ENCODE measurements around the gene ALPI.

The ALPI gene

DNA sequence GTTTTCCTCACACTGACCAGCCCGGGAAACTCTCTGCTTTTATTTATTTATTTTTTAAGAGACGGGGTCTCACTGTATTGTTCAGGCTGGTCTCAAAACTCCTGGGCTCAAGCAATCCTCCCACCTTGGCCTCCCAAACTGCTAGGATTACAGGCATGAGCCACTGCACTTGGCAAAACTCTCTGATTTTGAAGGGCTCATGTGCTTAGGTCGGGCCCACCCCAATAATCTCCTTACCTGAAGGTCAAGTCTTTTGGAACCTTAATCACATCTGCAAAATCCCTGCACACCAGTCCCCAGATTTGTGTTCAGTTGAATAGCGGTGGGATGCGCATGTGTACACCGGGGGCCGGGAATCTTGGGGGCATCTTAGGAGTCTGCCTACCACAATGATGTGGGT, 39.3 kb downstream of the ALPI start:
- ATAC-seq, result no peak
- no peak for TF ChIP-seq CREB5 (CRISPR knock-in tag; IDR thresholded peaks at IDR 0.05; ENCODE audit: low read depth)
- no peak for TF ChIP-seq PPARA (CRISPR knock-in tag; IDR thresholded peaks at IDR 0.05; ENCODE audit: borderline replicate concordance)
- TF ChIP-seq, protein P1, sequence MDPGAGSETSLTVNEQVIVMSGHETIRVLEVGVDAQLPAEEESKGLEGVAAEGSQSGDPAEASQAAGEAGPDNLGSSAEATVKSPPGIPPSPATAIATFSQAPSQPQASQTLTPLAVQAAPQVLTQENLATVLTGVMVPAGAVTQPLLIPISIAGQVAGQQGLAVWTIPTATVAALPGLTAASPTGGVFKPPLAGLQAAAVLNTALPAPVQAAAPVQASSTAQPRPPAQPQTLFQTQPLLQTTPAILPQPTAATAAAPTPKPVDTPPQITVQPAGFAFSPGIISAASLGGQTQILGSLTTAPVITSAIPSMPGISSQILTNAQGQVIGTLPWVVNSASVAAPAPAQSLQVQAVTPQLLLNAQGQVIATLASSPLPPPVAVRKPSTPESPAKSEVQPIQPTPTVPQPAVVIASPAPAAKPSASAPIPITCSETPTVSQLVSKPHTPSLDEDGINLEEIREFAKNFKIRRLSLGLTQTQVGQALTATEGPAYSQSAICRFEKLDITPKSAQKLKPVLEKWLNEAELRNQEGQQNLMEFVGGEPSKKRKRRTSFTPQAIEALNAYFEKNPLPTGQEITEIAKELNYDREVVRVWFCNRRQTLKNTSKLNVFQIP (CRISPR knock-in tag; IDR thresholded peaks at IDR 0.05; ENCODE audit: borderline replicate concordance, low read depth), result no peak
- TF ChIP-seq OSR1 (CRISPR knock-in tag; IDR thresholded peaks at IDR 0.05), result no peak
- no peak for TF ChIP-seq ZFP30 (CRISPR knock-in tag; IDR thresholded peaks at IDR 0.05)
- no peak for TF ChIP-seq ARNTL (CRISPR knock-in tag; IDR thresholded peaks at IDR 0.05; ENCODE audit: borderline replicate concordance, low read depth)
- no peak for TF ChIP-seq TCF4 (CRISPR knock-in tag; IDR thresholded peaks at IDR 0.05; ENCODE audit: borderline replicate concordance)
- TF ChIP-seq ZNF565 (CRISPR knock-in tag; conservative IDR thresholded peaks at IDR 0.05; ENCODE audit: low read depth), result no peak
- no peak for TF ChIP-seq GLIS3 (CRISPR knock-in tag; IDR thresholded peaks at IDR 0.05)

DNA sequence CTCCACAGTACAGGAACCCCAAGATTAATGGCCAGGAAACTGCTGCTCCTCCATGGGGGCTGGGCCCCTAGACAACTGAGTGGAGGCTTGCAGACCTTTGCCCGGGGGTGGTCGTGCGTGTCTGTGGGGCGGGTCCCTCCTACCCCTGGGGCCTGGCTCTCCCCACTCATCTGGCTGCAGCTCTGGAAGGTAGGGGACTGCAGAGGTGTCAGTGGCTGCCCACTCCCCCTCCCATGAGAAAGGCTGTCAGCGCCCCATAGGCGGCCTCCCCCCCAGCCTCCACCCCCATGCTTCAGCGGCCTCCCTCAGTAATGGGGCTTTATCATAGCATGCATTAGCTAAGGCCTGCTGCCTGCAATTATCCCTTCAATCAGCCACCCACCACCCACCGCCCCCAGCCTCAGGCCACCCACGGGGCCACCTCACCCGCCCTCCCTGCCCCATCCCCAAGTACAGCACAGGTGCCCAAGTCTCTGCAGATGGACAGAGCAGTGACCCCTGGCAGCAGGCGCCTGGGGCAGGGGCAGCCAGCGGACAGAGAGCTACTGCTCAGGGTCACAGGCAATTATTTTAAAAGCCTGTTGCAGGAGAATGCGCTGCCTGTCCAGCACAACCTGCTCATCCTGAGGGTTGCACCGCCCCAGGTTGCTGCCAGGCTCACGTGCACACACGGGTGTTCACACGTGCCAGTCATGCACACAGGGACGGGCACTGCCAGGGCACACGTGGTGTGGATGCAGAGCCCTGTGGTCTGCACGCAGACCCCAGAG, 40.7 kb downstream of the ALPI start:
- no peak for ATAC-seq
- TF ChIP-seq ISL1 (CRISPR knock-in tag; IDR thresholded peaks at IDR 0.05) (no peak), CREB5 (CRISPR knock-in tag; IDR thresholded peaks at IDR 0.05; ENCODE audit: low read depth) (no peak), OSR1 (CRISPR knock-in tag; IDR thresholded peaks at IDR 0.05) (no peak), TCF4 (CRISPR knock-in tag; IDR thresholded peaks at IDR 0.05; ENCODE audit: borderline replicate concordance) (no peak), CSDC2 (CRISPR knock-in tag; IDR thresholded peaks at IDR 0.05) (no peak), ZNF70 (CRISPR knock-in tag; IDR thresholded peaks at IDR 0.05) (no peak), ZC3H10 (CRISPR knock-in tag; IDR thresholded peaks at IDR 0.05) (no peak), ZFP3 (CRISPR knock-in tag; IDR thresholded peaks at IDR 0.05) (no peak), ZNF8 (CRISPR knock-in tag; IDR thresholded peaks at IDR 0.05) (no peak), ARNTL (CRISPR knock-in tag; IDR thresholded peaks at IDR 0.05; ENCODE audit: borderline replicate concordance, low read depth) (no peak)
- TF ChIP-seq, protein P2, sequence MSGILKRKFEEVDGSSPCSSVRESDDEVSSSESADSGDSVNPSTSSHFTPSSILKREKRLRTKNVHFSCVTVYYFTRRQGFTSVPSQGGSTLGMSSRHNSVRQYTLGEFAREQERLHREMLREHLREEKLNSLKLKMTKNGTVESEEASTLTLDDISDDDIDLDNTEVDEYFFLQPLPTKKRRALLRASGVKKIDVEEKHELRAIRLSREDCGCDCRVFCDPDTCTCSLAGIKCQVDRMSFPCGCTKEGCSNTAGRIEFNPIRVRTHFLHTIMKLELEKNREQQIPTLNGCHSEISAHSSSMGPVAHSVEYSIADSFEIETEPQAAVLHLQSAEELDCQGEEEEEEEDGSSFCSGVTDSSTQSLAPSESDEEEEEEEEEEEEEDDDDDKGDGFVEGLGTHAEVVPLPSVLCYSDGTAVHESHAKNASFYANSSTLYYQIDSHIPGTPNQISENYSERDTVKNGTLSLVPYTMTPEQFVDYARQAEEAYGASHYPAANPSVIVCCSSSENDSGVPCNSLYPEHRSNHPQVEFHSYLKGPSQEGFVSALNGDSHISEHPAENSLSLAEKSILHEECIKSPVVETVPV (CRISPR knock-in tag; IDR thresholded peaks at IDR 0.05), result no peak

- no peak for TF ChIP-seq GLIS3 (CRISPR knock-in tag; IDR thresholded peaks at IDR 0.05)
- TF ChIP-seq, protein P2 (CRISPR knock-in tag; IDR thresholded peaks at IDR 0.05), result no peak
- no peak for TF ChIP-seq CREB5 (CRISPR knock-in tag; IDR thresholded peaks at IDR 0.05; ENCODE audit: low read depth)
- no peak for TF ChIP-seq ZFP30 (CRISPR knock-in tag; IDR thresholded peaks at IDR 0.05)
These were observed 41.4 kb downstream of the ALPI start for GRCh38 chr2:232497348-232497747.

GRCh38 chr2:232498452-232498851, 42.5 kb downstream of the ALPI start:
- TF ChIP-seq BACH2 (CRISPR knock-in tag; IDR thresholded peaks at IDR 0.05; ENCODE audit: borderline replicate concordance), result no peak
- no peak for TF ChIP-seq CREB5 (CRISPR knock-in tag; IDR thresholded peaks at IDR 0.05; ENCODE audit: low read depth)
- no peak for TF ChIP-seq ISL1 (CRISPR knock-in tag; IDR thresholded peaks at IDR 0.05)
- no peak for TF ChIP-seq ZFP30 (CRISPR knock-in tag; IDR thresholded peaks at IDR 0.05)
- no peak for TF ChIP-seq ZNF8 (CRISPR knock-in tag; IDR thresholded peaks at IDR 0.05)
- TF ChIP-seq, protein P2 (CRISPR knock-in tag; IDR thresholded peaks at IDR 0.05), result no peak
- no peak for TF ChIP-seq PPARA (CRISPR knock-in tag; IDR thresholded peaks at IDR 0.05; ENCODE audit: borderline replicate concordance)
- no peak for TF ChIP-seq ARNTL (CRISPR knock-in tag; IDR thresholded peaks at IDR 0.05; ENCODE audit: borderline replicate concordance, low read depth)
- no peak for TF ChIP-seq OSR1 (CRISPR knock-in tag; IDR thresholded peaks at IDR 0.05)
- no peak for TF ChIP-seq GLIS3 (CRISPR knock-in tag; IDR thresholded peaks at IDR 0.05)
- no peak for TF ChIP-seq ZNF565 (CRISPR knock-in tag; conservative IDR thresholded peaks at IDR 0.05; ENCODE audit: low read depth)
- no peak for TF ChIP-seq RARB (CRISPR knock-in tag; IDR thresholded peaks at IDR 0.05)
- no peak for ATAC-seq

More at GRCh38 chr2:232497348-232497747, 41.4 kb downstream of the ALPI start:
- no peak for ATAC-seq
